ENCODE data around the gene ADRA2C.
A peak's percentile ranks its signal among the peaks of the same experiment; 100 is the strongest.

ADRA2C gene

DNA sequence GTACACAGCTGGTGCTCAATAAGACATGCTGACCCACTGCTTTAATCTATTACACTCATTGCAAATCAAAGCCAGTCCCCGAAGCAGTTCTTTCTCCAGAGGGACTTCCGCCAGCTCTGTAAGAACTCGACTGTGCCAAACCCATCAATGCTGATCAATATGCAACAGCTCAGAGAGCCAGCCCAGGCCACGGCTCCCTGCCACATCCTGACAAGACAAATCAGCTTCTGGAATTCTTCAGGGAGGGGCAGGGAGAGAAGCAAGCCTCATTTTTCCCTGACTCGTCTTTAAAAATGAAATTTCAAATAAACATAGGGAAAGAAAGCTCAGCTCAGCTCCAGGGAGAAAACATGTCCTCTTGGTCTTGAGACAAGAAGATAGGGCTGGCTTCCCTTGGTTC is 5.3 kb upstream of the ADRA2C start:
- DNase-seq (ENCODE audit: low read depth in 2 of 2) = no peak

DNA sequence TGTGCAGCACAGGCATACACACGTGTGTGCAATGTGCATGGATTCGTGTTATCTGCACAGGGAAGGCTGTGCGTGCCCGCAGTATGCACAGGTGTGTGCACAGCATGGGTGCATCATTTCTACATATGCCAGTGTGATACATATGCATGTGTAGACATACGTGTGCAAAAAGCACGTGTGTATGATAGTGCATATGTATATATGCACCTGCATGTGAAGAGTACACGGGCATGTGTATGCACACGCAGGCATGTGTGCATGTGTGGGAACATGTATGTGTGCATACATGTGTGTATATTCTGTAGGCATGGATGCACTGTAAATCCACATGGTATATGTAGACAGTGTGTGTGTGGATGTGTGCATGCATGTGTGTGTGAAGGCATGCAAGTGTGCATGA is 3.9 kb upstream of the ADRA2C start:
- DNase-seq (ENCODE audit: low read depth in 2 of 2) = no peak

DNA sequence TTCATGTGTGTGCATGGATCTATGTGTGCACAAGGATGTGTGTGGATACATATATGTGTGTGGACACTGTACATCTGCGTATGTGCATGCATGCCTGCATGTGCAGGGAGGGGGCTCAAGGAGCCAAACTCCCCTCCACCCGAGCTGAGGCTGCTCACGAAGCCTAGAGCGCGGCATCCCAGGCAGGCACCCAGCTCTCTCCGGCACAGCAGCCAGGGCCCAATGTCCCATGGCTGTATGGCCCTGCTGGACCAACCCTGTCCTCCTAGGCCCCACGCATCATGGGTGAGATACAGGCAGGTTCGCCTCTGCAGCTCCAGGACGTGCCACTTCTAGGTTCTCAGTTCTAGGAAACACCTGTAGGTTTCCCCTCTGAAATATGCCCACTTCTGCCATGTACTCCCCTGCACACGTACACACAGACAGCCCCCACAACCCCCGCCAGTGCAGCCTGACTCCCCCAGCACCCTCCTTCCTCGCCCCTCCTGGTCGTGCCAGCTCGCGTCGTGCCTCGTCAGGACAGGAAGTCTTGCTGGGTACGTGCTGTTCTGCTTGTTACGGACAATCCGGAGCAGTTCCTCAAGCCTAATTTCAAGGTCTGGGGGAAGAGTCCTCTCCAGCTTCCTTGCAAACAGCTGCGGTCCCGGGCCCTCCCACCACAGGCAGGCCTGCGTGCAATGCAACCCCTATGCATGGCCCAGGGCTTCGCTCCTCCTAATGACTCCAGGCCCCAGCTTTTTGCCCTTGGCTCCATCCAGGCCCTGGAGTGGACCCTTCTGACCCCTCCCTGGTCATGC is 3.2 kb upstream of the ADRA2C start:
- DNase-seq (ENCODE audit: low read depth in 2 of 2) = no peak

DNA sequence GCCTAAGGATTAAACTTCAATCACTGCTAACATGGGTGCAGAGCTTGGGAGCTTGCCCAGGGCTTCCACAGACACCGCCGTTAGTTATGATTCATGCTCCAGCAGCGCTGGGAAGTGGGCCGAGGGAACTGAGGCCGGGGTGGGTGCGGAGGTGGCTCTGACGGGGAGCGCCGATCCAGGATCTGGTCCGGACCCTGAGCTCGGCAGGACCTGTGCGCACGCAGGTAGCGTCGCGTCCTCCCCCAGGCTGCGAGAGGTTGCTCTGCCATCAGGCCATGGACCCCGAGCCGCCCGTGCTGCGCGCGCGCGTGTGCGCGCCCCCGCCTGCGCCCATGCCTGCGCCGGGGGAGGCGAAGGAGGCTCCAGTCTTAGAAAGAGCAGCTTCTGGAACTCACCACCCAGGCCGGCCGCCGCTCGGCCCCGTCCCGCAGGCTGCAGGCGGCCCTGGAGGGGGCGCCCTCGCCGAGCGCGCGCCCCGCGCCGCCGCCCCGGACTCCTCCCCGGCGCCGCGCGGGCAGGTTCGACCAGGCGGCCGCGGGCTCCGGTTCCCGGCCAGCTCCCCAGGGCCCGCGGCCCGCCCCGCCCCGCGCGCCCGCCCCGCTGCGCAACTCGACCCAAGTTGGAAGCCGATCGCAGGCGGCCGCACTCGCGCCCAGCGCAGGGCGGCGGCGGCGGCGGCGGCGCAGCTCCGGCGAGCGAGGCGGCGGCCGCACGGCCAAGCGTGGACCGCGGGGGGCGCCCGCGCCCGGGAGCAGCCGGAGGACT is 732 bp upstream of the ADRA2C start:
- peak; percentile 21 for DNase-seq (ENCODE audit: low read depth in 2 of 2)

DNA sequence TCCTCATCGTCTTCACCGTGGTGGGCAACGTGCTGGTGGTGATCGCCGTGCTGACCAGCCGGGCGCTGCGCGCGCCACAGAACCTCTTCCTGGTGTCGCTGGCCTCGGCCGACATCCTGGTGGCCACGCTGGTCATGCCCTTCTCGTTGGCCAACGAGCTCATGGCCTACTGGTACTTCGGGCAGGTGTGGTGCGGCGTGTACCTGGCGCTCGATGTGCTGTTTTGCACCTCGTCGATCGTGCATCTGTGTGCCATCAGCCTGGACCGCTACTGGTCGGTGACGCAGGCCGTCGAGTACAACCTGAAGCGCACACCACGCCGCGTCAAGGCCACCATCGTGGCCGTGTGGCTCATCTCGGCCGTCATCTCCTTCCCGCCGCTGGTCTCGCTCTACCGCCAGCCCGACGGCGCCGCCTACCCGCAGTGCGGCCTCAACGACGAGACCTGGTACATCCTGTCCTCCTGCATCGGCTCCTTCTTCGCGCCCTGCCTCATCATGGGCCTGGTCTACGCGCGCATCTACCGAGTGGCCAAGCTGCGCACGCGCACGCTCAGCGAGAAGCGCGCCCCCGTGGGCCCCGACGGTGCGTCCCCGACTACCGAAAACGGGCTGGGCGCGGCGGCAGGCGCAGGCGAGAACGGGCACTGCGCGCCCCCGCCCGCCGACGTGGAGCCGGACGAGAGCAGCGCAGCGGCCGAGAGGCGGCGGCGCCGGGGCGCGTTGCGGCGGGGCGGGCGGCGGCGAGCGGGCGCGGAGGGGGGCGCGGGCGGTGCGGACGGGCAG is 792 bp downstream of the ADRA2C start:
- no peak for DNase-seq (ENCODE audit: low read depth in 2 of 2)

DNA sequence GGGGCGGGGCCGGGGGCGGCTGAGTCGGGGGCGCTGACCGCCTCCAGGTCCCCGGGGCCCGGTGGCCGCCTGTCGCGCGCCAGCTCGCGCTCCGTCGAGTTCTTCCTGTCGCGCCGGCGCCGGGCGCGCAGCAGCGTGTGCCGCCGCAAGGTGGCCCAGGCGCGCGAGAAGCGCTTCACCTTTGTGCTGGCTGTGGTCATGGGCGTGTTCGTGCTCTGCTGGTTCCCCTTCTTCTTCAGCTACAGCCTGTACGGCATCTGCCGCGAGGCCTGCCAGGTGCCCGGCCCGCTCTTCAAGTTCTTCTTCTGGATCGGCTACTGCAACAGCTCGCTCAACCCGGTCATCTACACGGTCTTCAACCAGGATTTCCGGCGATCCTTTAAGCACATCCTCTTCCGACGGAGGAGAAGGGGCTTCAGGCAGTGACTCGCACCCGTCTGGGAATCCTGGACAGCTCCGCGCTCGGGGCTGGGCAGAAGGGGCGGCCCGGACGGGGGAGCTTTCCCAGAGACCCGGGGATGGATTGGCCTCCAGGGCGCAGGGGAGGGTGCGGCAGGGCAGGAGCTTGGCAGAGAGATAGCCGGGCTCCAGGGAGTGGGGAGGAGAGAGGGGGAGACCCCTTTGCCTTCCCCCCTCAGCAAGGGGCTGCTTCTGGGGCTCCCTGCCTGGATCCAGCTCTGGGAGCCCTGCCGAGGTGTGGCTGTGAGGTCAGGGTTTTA is 1.5 kb downstream of the ADRA2C start:
- DNase-seq (ENCODE audit: low read depth in 2 of 2) = no peak

DNA sequence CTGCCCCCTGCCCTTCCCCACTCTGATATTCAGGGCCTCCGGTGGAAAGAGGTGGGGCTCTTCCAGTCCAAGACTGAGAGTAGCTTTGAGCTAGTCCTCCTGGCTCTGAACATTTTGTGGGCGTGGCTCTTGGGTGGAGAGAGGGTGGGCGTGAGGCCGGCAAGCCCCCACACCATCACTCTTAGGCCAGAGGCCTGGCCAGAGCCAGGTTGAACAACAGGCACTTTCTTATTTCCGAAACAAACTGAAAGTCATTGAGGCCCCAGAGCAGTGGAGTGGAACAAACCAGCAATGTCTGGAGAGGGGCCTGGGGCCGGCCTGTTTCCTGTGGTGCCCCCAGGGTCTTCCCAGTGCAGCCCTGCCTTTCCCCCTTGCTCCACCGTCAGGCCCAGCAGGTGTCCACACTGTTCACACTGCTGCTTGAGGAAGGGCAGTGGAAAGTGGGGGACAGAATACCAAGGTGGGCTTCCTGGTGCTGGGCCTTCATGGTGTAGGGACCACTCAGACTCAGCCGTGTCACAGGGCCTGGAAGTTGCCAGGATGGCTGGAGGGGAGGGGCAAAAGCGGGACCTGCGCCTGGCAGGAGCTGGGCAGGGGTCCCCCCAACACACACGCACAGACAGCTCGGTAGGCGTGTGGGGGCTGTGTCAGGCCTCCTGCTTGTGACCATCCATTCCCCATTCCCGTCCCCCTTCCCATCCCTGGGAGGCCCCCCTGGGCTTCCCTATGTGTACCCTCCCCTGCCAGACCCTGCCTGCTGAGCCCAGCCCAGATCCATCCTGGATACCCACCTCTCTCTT is 2.9 kb downstream of the ADRA2C start:
- no peak for DNase-seq (ENCODE audit: low read depth in 2 of 2)

DNA sequence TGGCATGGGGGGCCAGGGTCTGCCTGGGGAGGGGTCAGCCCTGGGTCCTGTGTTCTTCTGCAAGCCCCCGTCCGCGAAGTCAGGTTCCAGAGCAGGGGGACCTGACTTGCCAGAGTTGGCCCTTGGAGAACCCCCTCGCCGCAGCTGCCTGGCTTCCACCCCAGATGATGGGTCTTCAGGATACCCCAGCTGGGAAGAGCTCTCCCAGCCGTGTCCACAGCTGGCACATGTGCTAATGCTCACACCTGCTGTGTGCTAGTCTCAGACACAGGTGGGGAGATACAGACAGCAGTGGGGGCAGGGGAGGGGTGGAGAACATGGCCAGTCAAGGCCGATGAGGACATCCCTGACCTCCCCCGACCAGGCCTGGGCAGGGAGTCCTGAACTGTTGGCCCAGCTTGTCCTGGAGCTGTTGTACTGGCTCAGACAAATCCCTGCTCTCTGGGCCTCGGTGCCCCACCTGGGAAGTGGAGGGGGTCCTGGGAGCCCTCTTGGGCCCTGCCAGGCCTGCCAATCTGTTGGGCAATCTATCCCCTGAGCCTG is 3.5 kb downstream of the ADRA2C start:
- no peak for DNase-seq (ENCODE audit: low read depth in 2 of 2)

DNA sequence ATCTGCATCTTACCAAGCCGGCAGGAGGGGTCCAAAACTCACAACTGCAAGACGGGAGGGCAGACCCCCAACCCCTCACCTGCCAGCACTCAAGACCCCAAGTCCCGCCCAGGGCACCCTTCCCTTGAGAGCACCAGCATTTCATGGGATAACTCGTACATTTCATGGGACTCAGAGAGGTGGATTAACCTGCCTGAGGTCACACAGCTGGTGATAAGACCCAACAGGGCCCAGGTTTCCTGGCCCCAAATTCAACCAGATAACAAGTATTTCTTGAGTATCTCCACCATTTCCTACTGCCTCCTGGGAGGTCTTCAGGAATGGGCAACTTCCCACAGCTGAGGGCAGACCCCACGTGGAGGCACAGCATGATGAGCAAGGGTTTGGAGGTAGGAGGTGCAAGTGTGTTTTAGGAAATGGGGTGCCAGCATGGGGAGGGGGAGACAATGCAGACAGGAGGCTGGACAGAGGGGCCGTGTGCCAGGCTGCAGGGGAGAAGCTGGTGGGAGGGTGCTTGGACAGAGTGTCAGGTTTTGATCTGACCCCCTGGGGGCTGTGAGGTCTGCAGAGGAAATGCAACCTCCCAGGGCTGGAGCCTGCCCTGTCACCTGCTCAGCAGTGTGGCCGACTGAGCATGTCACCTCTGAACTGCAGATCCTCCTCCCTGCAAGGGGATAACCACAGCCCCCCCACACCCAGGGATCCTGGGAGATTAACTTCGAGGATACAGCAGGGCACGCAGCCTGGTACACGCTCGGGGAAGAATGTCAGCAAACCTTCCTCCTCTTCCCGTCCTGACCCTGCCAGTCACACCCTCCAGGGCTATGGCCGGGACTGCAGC is 4.4 kb downstream of the ADRA2C start:
- no peak for DNase-seq (ENCODE audit: low read depth in 2 of 2)

DNA sequence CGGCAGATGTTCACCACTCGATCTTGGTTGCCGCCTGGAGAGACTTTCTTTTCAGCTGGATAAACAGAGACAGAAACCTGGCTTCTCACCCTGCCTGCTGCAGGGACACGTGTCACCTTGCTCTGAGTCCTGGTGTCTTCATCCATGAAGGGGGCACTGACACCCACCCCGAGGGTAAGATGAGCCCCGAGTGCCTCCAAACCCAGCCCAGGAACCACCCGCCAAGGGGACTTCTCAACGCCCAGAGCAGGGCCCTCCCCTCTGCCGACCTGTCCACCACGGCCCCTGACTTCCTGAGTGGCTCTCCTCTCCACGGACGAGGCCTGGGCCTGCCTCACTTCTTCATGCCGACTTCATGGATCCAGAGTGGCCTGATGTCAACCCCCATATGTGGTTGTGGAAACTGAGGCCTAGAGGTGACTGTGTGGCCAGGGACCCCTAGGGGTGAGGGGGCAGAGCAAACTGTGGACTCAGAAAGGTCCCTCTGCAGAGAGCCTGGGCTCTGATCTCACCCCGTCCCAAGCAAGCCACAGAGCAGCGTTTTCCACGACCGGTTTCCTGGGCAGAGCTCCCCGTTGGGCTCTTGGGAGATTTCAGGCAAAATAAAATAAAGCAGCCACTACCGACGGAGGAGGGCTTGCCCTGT is 5.1 kb downstream of the ADRA2C start:
- no peak for DNase-seq (ENCODE audit: low read depth in 2 of 2)

DNA sequence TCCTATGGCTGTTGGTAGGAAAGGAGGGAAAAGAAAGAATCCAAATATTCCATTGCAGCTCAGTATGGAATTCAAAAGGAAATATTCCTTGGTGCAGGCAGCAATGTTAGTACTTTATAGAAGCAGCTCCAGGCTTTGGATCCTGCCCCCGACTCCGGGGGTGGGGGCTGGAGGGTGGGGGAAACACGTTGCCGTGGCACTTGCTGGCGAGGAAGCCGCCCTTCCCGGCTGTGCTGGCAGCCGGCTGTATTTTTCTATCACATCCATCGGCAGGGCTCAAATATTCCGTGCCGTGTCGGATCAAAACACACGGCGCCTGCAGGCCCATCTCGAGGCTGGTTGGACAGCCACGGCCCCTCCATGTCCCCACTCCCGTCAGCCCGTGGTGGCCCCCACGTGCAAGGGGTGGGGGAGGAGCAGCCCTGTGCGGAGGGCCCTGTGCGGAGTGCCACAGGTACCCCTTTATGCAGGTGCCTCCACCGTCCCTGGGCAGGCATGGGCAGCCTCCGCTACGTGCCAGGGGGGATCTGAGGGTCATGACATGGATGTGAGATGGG is 5.8 kb downstream of the ADRA2C start:
- DNase-seq (ENCODE audit: low read depth in 2 of 2) = no peak

DNA sequence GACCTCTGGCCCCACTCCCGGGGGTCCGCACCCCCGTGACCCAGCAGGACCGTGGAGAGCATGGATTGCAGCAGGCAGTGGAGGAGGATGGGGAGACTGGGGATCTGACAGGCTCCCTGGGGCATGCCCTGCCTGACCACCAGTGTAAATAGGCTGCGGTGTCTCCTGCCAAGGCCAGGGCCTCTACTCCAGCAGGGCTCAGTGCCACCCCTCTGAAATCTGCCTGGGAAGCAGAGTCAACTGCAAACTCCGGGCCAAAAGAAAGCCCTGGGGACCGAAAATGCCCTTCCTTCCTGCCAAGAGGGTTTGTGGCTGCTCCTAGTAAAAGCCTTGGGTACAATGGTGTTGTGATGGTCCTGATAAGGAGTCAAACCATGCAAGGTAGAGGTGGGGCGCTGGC is 6.4 kb downstream of the ADRA2C start:
- no peak for DNase-seq (ENCODE audit: low read depth in 2 of 2)

DNA sequence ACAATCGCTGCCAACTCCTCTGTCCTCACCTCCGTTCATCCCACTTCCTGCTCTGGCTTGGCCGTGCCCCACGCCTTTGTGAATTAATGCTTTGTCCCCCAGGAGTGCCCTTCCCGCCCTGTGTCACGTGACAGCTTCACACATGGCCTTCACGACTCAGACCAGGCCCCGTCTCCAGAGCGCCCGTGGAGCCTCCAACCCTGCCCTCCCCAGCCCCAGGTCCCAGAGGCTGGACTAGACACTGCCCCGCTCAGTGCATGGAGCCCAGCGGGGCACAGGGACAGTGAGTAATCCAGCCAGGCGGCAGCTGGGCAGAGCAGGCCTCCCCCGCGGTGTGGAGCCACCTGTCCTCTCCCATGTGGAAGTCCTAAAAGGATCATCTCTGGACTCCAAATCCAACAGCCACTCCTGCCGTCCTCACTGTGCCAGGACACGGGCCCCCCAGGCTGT is 7.4 kb downstream of the ADRA2C start:
- DNase-seq (ENCODE audit: low read depth in 2 of 2) = no peak

DNA sequence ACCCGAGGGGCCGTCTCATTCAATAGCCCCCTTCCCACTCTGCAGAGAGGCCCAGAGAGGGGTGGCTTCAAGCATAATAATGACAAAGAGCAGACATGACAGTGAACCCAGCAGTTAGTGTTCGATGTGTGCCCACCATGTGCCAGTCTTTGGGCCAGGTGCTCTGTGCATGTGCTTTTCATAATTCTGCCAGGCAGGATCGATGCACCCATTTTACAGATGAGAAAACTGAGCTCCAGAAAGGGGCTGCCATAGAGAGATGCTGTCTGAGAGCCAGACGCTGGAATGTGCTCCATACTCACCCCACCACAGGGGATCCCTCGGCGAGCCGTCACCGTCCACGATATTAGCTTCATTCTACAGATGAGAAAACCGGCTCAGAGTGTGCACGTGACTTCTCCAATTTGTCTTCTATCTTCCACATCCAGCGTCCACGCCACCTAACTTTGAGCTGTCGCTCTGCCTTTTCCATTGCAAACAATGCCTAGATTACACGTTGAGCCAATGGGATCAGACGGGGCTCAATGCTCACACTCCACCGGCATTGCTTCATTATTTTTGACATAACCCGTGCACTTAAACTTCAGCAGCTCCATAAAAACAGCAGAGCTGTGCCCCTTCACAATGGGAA is 8.2 kb downstream of the ADRA2C start:
- DNase-seq (ENCODE audit: low read depth in 2 of 2) = no peak

DNA sequence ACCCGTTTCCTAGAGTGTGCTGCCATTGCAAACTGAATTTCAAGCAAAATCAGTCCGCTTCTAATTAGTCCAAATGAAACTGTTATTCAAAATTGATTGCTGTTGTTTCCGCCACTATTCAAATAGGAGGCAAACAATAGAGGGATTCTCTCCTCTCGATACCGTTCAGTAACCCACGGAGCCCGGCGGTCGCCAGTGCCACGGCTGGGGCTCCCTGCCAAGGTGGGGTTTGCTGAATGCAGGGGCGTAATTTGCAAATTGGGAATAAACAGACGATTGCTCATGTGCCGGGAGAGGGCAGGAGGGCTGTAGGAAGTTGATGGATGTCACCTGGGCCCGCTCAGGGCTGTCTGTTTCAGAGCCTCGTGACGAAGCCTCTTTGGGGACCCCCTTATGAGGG is 8.8 kb downstream of the ADRA2C start:
- DNase-seq (ENCODE audit: low read depth in 2 of 2) = no peak

DNA sequence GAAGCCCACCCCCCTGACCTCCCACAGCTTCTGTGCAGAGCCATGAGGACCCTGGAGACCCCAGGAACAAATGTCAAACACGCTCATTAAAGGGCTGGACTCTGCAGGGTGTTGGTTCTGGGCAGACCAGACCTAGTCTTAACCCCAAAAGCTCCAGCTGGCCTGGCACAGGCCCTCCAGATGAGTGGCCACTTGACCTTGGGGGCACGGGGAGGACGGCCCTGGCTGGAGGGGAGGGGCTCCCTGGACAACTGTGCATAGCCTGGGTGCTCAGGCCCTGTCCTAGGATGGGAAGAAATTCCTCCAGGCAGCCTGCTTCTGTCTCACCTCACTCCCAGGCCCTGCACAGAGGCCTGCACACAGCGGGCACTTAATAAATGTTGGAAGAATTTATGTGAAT is 9.4 kb downstream of the ADRA2C start:
- DNase-seq (ENCODE audit: low read depth in 2 of 2) = no peak

DNA sequence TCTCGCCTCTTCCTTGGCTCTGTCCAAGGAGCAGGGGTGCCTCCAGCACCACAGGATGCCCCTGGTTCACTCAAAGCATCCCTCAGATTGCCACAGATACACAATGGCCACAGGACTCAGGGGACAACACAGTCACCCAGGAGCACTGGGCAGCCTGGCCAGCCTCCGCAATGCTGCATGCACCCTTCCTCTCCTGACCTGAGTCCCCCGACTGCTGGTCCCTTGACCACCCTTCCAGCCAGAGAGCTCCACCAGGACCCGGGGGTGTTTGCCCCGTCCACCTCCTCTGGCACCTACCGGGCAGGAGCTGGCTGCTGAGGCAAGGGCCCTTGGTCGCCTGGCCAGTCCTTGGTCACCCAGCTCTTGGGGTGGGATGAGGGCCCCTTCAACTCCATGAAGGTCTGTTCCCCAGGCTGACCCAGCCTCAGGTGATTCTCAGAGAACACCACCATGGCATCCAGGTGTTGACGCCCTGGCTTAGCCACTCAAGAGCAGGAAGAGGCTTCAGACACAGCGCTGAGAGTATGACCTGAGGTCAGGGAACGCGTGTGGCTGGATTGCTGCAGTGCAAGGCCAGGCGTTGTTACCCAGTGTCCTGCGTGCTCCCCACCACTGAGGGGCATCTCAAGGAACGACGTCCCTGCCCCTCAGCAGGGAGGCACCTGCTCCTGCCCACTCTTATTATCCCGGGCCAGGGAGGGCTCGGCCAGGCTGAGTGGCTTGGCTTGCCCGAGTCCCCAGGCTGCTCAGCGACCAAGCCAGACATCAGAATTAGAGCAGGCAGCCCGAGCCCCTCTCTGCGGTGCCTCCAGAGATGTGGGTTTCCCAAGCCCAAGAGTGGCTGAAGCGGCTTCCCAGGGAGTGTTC is 10.2 kb downstream of the ADRA2C start:
- no peak for DNase-seq (ENCODE audit: low read depth in 2 of 2)

DNA sequence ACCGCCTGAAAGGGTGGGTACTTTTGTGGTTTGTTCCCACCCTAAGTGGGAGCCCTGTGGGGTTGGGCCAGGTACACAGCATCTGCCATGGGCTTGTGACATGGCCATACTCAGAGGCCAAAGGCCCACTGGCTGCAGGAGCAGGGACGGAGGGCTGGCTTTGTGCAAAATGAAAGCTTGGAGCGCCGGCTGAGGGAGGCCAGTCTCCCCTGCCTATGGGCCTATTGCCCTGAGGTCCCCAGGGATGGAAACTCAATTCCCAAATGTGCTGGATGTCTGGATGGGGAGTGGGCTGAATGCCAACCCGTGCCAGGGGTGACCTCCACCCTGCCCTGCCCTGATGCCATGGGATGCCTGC is 10.8 kb downstream of the ADRA2C start:
- DNase-seq (ENCODE audit: low read depth in 2 of 2) = no peak

All from fibroblast of skin of left quadriceps (primary cell).